Activated naive CD8-positive, alpha-beta T cell treated with anti-CD3 and anti-CD28 coated beads, Interleukin-2, amount 50 U/mL, for 24 hours (primary cell): ENCODE data around the gene S100A8.
A peak's percentile ranks its signal among the peaks of the same experiment; 100 is the strongest.

ENCODE experiments used
- ATAC-seq: fragments of 150-1000 bp; cut with Tn5 transposase; one replicate; pipeline ENCODE4 v1.10.0; 2021
- DNase-seq: peaks from one replicate; pipeline ENCODE4 v3.0.0; 2021
- H3K27ac Mint-ChIP-seq: one replicate; pipeline ENCODE4 v1.8.0; 2021; ENCODE audit warnings: mild to moderate bottlenecking, mixed read lengths
- H3K27me3 Mint-ChIP-seq: one replicate; pipeline ENCODE4 v1.8.0; 2021; ENCODE audit warnings: mixed read lengths
- H3K36me3 Mint-ChIP-seq: one replicate; pipeline ENCODE4 v1.8.0; 2021; ENCODE audit warnings: low read depth, mixed read lengths
- H3K4me1 Mint-ChIP-seq: one replicate; pipeline ENCODE4 v1.8.0; 2021; ENCODE audit warnings: mixed read lengths
- H3K4me3 Mint-ChIP-seq: one replicate; pipeline ENCODE4 v1.8.0; 2021; ENCODE audit warnings: mild to moderate bottlenecking, moderate library complexity, mixed read lengths
- H3K9me3 Mint-ChIP-seq: one replicate; pipeline ENCODE4 v1.8.0; 2021; ENCODE audit warnings: mixed read lengths

The S100A8 gene

GRCh38 chr1:153390938-153391710 lies at the start of gene S100A8:
S100A8 (minus strand) TSS chr1:153391073; CDS start chr1:153390535, 538 bp downstream.
- ATAC-seq (no peak), DNase-seq (no peak)
- Mint-ChIP-seq H3K4me1 (peaks cover 2% of the 10 kb centered on the region), H3K27me3 (peaks cover 15% of the 10 kb centered on the region), H3K27ac (no peak within 1 kb of the TSS), H3K4me3 (no peak within 1 kb of the TSS), H3K9me3 (no peaks in the 10 kb centered on the region), H3K36me3 (no peaks in the 10 kb centered on the region)

DNA sequence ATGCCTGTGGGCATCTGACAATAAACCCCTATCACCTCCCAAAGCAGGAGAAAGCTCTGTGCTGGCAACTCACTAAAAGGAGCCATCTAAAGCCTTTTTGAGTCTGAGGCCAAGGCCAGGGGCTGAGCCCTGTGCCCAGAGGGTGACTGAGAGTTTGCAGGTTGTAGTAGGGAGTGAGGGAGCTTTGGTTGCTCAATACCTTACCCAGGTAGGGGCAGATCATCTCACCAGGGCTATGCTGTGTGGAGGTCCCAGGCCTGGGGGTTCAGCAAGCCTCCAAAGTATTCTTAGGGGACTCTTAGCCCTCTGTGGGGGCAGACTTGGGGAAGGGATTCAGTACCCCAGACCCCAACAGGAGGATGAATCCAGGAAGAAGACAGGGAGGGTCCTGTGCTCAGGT lies 48.4 kb upstream of the S100A8 start:
- peaks cover 16% of the 10 kb centered on the region for H3K27me3 Mint-ChIP-seq
- H3K4me1 Mint-ChIP-seq = no peaks in the 10 kb centered on the region
- DNase-seq = no peak
- H3K4me3 Mint-ChIP-seq = no peak overlapping the region
- no peaks in the 10 kb centered on the region for H3K9me3 Mint-ChIP-seq
- no peaks in the 10 kb centered on the region for H3K36me3 Mint-ChIP-seq
- ATAC-seq = peak; percentile 18
- H3K27ac Mint-ChIP-seq = no peak overlapping the region

GRCh38 chr1:153438599-153438998 lies 47.7 kb upstream of the S100A8 start:
- H3K36me3 Mint-ChIP-seq = no peaks in the 10 kb centered on the region
- ATAC-seq (no peak), DNase-seq (no peak)
- no peak overlapping the region for H3K4me3 Mint-ChIP-seq
- no peaks in the 10 kb centered on the region for H3K4me1 Mint-ChIP-seq
- H3K27me3 Mint-ChIP-seq = peaks cover 16% of the 10 kb centered on the region
- no peaks in the 10 kb centered on the region for H3K9me3 Mint-ChIP-seq
- H3K27ac Mint-ChIP-seq = no peak overlapping the region

- H3K36me3 Mint-ChIP-seq = no peaks in the 10 kb centered on the region
- H3K27me3 Mint-ChIP-seq = peaks cover 16% of the 10 kb centered on the region
- H3K27ac Mint-ChIP-seq = no peak overlapping the region
- H3K9me3 Mint-ChIP-seq = no peaks in the 10 kb centered on the region
- H3K4me3 Mint-ChIP-seq = no peak overlapping the region
- ATAC-seq = no peak
- DNase-seq = no peak
- no peaks in the 10 kb centered on the region for H3K4me1 Mint-ChIP-seq
Observed at GRCh38 chr1:153437236-153437635, 46.4 kb upstream of the S100A8 start.

GRCh38 chr1:153434746-153435455 lies 44.0 kb upstream of the S100A8 start:
- no peaks in the 10 kb centered on the region for H3K9me3 Mint-ChIP-seq
- H3K4me3 Mint-ChIP-seq = no peak overlapping the region

DNA sequence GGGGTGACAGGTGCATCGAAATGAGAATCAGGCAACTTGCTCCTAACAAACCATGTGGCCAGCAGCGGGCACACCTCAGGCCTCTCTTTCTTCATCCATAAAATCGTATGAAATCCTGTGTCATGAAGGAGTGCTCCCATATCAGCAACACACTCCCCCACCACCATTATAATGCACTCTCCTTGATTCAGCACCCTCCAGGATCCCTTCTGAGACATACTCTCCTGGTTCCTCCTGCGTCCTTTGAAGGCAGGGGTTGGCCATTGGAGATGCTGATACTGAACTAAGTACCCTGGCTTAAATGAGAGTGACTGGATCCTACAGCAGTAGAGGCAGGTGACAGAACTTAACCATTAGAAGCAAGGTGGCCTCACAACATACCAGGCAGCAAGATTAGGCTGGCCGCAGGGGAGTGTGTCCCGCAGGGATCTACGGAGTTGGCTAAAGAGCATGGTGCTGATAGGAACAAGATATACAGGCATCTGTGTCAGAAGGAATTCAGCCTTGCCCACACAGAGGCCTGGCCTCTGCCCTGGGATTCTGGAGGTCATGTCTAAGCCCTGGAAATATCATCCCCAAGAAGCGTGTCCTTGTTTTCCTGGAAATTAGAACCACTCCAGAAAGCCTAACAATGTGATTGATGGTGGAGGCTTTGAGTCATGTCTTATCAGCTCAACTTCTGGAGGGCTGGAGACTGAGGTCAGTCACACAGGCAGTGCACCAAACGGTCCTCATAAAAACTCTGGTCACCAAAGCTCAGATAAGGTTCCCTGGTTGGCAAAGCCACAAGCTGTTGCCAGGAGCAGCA lies 42.2 kb upstream of the S100A8 start:
- no peaks in the 10 kb centered on the region for H3K36me3 Mint-ChIP-seq
- DNase-seq (no peak), ATAC-seq (no peak)
- no peak overlapping the region for H3K27ac Mint-ChIP-seq
- H3K4me3 Mint-ChIP-seq = no peak overlapping the region
- no peaks in the 10 kb centered on the region for H3K9me3 Mint-ChIP-seq
- H3K4me1 Mint-ChIP-seq = no peaks in the 10 kb centered on the region
- H3K27me3 Mint-ChIP-seq = peaks cover 10% of the 10 kb centered on the region

More at GRCh38 chr1:153434746-153435455, 44.0 kb upstream of the S100A8 start:
- Mint-ChIP-seq H3K27me3 (peaks cover 11% of the 10 kb centered on the region), H3K27ac (no peak overlapping the region), H3K4me1 (no peaks in the 10 kb centered on the region), H3K36me3 (no peaks in the 10 kb centered on the region)
- no peak for DNase-seq
- no peak for ATAC-seq

DNA sequence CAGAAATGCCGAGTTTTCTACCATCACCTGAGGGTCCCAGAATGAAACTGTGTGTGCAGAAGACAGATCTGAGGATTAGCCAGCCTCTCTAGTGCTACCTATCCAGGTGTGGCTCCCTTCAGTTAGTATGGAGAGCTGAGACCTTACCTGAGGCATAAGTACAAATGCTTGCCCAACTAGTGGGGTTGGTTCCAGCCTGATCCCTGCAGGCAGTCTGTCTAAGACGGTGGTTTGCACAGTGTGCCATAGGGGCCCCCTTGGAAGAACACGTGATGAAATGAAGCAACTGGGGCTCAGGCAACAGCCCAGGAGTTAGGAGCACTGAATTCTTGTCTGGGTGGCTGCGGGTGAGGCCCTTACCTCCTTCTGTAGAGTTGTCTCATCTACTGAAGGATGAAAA lies 41.1 kb upstream of the S100A8 start:
- no peak for ATAC-seq
- Mint-ChIP-seq H3K27ac (no peak overlapping the region), H3K4me3 (no peak overlapping the region)

GRCh38 chr1:153431427-153431826 lies 40.6 kb upstream of the S100A8 start:
- ATAC-seq (no peak), DNase-seq (no peak)
- Mint-ChIP-seq H3K9me3 (no peaks in the 10 kb centered on the region), H3K27me3 (peaks cover 11% of the 10 kb centered on the region), H3K27ac (no peak overlapping the region), H3K4me3 (no peak overlapping the region), H3K4me1 (no peaks in the 10 kb centered on the region), H3K36me3 (no peaks in the 10 kb centered on the region)

More for the DNA sequence above, 41.1 kb upstream of the S100A8 start:
- Mint-ChIP-seq H3K4me1 (no peaks in the 10 kb centered on the region), H3K9me3 (no peaks in the 10 kb centered on the region), H3K36me3 (no peaks in the 10 kb centered on the region), H3K27me3 (peaks cover 12% of the 10 kb centered on the region)
- DNase-seq = no peak

- H3K4me1 Mint-ChIP-seq = no peaks in the 10 kb centered on the region
- DNase-seq = no peak
- H3K4me3 Mint-ChIP-seq = no peak overlapping the region
- no peak overlapping the region for H3K27ac Mint-ChIP-seq
- no peak for ATAC-seq
- H3K36me3 Mint-ChIP-seq = no peaks in the 10 kb centered on the region
- peaks cover 11% of the 10 kb centered on the region for H3K27me3 Mint-ChIP-seq
- H3K9me3 Mint-ChIP-seq = no peaks in the 10 kb centered on the region
Observed at GRCh38 chr1:153431002-153431401, 40.1 kb upstream of the S100A8 start.

GRCh38 chr1:153430561-153430960 lies 39.7 kb upstream of the S100A8 start:
- no peak for DNase-seq
- H3K27ac Mint-ChIP-seq = no peak overlapping the region
- no peaks in the 10 kb centered on the region for H3K4me1 Mint-ChIP-seq
- no peak overlapping the region for H3K4me3 Mint-ChIP-seq
- no peaks in the 10 kb centered on the region for H3K9me3 Mint-ChIP-seq
- peaks cover 10% of the 10 kb centered on the region for H3K27me3 Mint-ChIP-seq
- no peaks in the 10 kb centered on the region for H3K36me3 Mint-ChIP-seq
- ATAC-seq = no peak

DNA sequence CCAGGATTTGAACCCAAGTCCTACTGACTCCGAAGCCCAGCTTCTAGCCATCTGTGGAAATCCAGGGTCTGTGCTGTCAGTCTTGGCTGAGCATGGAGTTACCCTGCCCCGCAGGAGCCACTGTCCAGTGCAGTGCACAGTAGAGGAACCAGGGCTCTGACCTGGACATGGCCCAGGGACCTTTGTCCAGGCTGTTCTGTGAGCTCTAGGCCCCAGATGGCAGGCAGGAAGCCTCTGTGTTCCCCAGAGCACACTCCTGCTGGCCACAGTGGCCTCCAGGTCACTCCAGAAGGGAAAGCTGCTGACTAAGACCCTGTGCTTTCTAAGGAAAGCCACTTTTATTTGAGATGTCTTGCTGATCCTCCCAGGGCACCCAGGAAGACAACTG lies 39.3 kb upstream of the S100A8 start:
- Mint-ChIP-seq H3K4me3 (no peak overlapping the region), H3K36me3 (no peaks in the 10 kb centered on the region), H3K4me1 (no peaks in the 10 kb centered on the region), H3K27me3 (peaks cover 10% of the 10 kb centered on the region), H3K9me3 (no peaks in the 10 kb centered on the region), H3K27ac (no peak overlapping the region)
- no peak for DNase-seq
- ATAC-seq = no peak

DNA sequence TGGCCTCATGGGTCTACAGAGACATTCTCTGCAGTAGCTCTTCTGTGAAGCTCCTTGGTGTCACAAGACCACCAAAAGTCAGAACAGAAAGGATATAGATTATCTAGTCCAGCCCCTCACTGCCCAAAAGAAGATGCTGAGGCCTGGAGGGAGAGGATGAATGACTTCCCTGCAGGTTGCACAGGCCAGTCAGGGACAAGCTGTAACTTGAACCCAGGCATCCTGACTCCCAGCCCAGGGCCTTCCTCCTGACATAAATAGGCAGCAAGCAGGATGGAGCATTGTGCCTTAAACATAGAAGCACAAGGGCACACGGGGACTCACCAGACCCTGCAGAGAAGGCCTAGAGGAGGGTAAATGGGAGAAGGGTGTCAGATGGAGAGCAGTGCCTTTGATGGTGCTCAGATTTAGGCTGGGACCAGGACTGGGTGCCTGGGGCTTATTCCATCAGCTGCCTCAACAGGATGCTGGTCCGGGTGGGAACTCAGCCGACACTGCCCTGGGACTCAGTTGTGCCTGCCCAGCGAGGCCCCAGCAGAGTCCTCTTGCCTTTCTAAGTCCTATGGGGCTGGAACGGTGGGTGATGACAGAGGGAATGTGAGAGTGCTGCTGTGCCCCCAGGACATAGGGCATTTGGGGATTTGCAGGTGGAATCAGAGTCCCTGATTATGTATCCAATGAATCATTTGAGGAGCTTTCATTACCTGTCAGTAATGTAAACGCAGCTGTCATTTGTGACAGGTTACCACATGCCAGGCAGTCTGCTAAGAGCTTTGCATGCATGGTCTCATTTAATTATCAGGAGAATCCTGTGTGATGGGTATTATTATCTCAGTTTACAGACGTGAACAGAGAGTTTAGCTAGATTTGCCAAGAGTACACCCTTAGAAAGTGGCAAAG lies 38.6 kb upstream of the S100A8 start:
- H3K4me1 Mint-ChIP-seq = no peaks in the 10 kb centered on the region
- DNase-seq (no peak), ATAC-seq (no peak)
- no peak overlapping the region for H3K27ac Mint-ChIP-seq
- peaks cover 15% of the 10 kb centered on the region for H3K27me3 Mint-ChIP-seq
- no peak overlapping the region for H3K4me3 Mint-ChIP-seq
- H3K9me3 Mint-ChIP-seq = no peaks in the 10 kb centered on the region
- H3K36me3 Mint-ChIP-seq = no peaks in the 10 kb centered on the region

DNA sequence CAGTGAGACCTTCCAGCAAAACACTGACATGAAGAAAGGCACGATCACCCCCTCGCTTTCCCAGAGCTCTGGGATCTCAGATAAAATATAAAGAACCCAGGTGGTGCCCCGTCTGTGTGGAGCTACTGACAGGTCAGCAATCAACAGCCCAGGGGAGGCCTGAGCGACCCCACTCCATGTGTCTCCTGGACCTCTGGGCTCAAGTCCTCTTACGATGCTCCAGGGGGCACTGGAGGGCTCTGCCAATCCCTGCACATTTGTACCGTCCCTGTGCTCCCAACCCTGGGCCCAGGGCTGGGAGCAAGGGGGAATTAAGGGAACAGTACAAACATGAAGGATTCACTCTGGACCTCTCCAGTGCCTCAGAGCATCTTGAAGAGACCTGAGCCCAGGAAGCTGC lies 37.9 kb upstream of the S100A8 start:
- Mint-ChIP-seq H3K4me1 (no peaks in the 10 kb centered on the region), H3K36me3 (no peaks in the 10 kb centered on the region), H3K9me3 (no peaks in the 10 kb centered on the region), H3K27me3 (peaks cover 17% of the 10 kb centered on the region), H3K27ac (no peak overlapping the region), H3K4me3 (no peak overlapping the region)
- ATAC-seq = no peak
- DNase-seq = no peak

DNA sequence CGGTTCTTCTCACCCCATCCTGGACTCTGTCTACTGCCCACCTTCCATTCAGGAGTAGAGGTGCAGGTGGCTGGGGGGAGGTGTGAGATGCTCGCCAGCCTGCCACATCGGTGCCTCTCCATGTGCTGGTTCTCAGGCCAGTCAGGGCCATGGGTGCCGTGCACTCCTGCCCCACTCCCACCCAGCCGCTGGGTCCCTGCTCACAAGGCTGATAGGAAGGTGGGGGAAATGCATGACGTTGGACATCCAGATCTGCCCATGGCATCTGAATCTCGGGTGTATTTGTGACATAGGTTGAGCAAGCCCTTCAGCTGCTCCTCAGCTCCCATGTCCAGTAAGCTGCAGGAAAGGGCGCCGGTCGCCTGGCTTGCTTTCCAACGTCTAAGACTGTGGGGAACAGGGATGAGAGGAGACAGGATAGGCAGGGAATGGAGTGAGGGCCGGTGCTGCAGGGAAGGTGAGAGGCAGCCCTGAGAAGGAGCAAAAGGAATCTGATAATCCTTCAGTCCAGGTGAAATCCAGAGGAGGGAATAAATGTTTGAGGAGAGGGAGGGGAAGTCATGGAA lies 37.3 kb upstream of the S100A8 start:
- Mint-ChIP-seq H3K4me3 (no peak overlapping the region), H3K27me3 (peaks cover 19% of the 10 kb centered on the region), H3K9me3 (no peaks in the 10 kb centered on the region), H3K27ac (no peak overlapping the region), H3K4me1 (no peaks in the 10 kb centered on the region), H3K36me3 (no peaks in the 10 kb centered on the region)
- no peak for DNase-seq
- ATAC-seq = no peak
